GM19438 (cell line): ENCODE results near the gene SASH3.

Source experiments
- ATAC-seq: cut with Tn5 transposase; IDR thresholded peaks from one replicate; pipeline ENCODE4 v1.9.1; 2021; ENCODE audit warnings: low read depth; ENCODE audit not compliant: unreplicated experiment

The SASH3 gene

GRCh38 chrX:129755779-129756650, 23.7 kb upstream of the SASH3 start:
- peak; percentile 45 for ATAC-seq

- ATAC-seq, result peak; percentile 41
These were observed 20.1 kb upstream of the SASH3 start for GRCh38 chrX:129759576-129760061.

DNA sequence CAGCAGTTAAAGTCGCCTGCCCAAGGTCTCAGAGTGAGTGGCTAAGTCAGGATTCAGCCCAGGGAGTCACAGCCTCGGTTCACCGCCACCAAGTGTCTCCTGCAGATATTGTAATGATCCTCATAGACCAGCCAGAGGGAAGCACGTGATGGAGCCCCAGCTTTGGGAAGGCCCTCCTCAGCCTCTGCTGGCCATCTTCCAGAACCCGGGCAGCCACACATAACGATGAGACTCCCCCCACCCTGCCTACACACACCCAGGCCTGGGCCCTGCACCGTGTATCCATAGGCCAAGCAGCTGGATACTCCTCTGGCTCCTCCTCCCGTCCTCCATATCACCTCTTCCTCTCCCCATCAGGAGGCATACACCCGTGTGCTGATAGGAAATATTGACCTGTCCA, 19.6 kb upstream of the SASH3 start:
- ATAC-seq, result no peak

GRCh38 chrX:129760981-129761380, 18.8 kb upstream of the SASH3 start:
- no peak for ATAC-seq

- ATAC-seq, result no peak
These were observed 18.2 kb upstream of the SASH3 start for GRCh38 chrX:129761596-129761995.

DNA sequence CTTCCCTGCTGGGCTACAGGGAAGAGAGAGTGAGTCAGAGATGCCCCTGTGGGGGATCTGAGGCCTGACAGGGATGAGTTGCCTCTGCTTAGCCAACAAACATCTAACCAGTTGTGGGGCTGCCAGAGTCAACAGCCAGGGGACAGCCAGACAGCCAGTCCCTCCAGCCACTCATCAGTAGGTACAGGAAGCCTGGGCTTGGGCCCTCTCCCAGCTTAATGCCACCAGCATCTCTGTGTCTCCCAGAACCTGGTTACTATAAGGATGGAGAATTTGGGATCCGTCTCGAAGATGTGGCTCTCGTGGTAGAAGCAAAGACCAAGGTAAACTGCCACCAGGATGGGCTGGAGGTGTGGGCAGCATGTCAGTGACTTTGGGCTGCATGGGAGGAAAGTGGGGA, 17.3 kb upstream of the SASH3 start:
- no peak for ATAC-seq

DNA sequence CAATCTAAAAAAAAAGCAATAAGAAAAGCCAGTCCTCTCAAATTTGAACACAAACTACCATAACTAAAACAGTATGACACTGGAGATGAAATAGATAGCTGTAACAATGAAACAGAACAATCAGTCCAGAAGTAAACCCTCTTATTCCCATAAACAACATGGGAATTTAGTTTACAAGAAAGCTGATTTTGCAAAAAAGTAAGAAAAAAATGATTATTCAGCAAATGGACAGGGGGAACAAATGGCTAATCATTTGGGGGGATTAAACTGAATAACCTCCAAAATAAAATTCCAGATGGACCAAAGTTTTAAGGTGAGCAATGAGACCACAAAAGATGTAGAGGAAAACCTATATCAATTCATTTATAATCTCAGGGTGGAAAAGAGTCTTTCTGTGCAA, 16.1 kb upstream of the SASH3 start:
- no peak for ATAC-seq

DNA sequence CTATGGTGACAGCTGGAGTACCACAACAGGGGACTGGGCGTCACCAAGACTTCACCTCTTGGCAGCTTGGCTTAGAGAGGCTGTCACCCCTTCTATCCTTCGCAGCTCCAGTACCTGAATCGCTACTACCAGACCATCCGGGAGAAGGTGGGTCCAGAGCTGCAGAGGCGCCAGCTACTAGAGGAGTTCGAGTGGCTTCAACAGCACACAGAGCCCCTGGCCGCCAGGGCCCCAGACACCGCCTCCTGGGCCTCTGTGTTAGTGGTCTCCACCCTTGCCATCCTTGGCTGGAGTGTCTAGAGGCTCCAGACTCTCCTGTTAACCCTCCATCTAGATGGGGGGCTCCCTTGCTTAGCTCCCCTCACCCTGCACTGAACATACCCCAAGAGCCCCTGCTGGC, 11.6 kb upstream of the SASH3 start:
- no peak for ATAC-seq

- no peak for ATAC-seq
These were observed 10.9 kb upstream of the SASH3 start for GRCh38 chrX:129768586-129769466.

- peak; percentile 31 for ATAC-seq
These were observed 10.1 kb upstream of the SASH3 start for GRCh38 chrX:129769467-129770154.

DNA sequence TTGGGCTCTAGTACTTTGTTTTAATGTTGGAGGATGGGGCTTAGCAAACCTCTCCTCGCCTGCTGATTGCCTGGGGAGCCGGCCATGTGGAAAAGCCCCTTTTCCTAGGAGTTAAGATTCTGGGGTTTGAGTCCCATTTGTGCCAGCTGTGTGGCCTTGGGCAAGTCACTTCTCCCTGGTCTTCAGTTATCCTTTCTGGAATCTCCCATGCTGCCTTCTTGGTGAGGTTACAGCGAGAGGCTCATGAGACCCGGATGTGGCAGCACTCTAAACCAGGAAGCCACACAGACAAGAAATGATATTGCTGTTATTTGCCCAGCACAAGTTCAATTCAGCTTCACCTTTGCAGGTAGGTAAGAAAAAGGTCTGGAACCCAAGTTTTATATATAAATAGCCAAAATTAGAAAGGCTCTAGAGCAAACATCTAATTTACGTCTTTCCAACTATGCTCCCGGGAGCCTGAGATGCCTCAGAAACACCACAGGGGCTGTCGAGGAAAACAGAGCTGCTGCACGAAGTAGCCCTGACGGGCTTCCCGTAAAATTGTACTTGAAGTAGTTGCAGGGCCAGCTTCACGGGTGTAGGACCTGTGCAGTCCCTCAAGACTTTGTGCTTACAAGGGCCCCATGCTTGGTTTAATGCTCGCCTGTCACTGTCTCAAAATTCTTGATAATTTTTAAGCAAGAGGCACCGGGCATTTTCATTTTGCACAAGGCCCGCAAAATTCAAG, 8.3 kb upstream of the SASH3 start:
- no peak for ATAC-seq

DNA sequence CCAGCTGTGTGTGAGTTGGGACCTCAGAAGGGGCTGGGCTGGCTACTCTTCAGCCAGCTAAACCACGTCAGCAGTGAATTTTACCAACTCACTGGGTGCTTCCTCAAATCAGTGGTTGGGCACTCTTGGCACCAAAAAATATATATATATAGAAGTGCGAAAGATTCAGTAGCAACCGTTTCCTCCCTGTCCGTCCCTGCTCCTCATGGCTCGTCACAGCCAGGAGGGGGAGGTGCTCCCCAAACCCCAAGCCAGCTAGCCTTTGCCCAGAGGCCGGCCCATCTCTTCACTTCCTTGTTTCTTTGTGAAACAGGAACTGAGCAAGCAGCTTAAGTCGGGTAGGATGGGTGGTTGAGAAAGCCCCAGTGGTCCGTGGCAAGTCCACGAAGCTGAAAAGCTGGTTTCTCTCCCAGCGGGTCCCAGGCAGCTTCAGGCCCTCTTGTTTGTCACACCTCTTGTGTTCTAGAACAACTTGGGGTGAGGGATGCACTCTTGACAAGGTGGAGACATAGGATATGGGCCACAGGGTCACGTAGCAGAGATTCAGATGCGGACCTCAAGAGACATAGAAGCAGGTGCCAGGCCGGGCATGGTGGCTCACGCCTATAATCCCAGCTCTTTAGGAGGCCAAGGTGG, 6.8 kb upstream of the SASH3 start:
- peak; percentile 60 for ATAC-seq

DNA sequence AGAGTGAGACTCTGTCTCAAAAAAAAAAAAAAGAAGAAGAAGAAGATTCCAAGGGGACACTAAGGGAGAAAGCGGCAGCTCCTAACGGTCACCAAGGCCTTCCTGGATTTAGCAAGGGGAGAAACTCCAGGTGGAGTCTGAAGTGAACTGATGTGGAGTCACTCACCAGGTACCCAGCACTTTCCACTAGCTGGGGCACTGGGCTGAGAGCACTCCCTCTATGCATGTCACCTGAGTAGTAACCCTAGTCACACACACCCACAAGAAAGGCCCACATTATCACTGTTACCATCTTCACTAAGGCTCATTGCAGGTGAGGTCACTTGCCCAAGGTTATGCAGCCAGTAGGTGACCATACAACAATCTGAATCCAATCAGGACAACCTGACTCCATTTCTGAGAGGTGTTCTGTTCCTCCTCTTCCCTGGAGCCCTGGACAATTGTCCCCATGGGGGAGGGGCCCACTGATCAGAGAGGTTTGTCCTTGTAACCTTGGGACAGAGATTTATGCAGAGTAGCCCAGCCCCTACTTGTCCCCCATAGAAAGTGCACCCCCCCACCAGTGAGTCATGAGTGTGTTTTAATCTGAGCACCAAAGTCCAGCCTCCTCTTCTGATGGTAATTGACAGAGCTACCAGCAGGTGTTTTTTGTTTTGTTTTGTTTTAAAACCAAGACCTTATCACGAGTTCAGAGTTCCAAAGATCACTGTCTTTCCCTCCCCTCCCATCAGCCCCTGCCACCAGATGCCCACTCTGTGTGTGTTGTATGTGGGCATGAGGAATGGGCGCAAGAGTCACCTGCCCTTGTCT, 5.9 kb upstream of the SASH3 start:
- no peak for ATAC-seq

GRCh38 chrX:129777218-129778030, 2.3 kb upstream of the SASH3 start:
- peak; percentile 33 for ATAC-seq

- ATAC-seq, result no peak
These were observed 570 bp upstream of the SASH3 start for GRCh38 chrX:129779086-129779672.

- no peak for ATAC-seq
These were observed 824 bp downstream of the SASH3 start for GRCh38 chrX:129780441-129781105.

- ATAC-seq, result peak; percentile 57
These were observed 1.5 kb downstream of the SASH3 start for GRCh38 chrX:129781134-129781672.
